ENCODE measurements around the gene PTH2.

Gene PTH2

GRCh38 chr19:49390131-49390928 lies 32.9 kb downstream of the PTH2 start:
- TF ChIP-seq CTCF (IDR thresholded peaks at IDR 0.05): no peak

GRCh38 chr19:49389406-49389805 lies 33.8 kb downstream of the PTH2 start:
- TF ChIP-seq CTCF (IDR thresholded peaks at IDR 0.05): no peak

- no peak for TF ChIP-seq CTCF (IDR thresholded peaks at IDR 0.05)
Observed at GRCh38 chr19:49387936-49388372, 35.3 kb downstream of the PTH2 start, which contains the start of gene KASH5. KASH5 (plus strand) TSS chr19:49388249; CDS start chr19:49390884, 2,635 bp downstream.

DNA sequence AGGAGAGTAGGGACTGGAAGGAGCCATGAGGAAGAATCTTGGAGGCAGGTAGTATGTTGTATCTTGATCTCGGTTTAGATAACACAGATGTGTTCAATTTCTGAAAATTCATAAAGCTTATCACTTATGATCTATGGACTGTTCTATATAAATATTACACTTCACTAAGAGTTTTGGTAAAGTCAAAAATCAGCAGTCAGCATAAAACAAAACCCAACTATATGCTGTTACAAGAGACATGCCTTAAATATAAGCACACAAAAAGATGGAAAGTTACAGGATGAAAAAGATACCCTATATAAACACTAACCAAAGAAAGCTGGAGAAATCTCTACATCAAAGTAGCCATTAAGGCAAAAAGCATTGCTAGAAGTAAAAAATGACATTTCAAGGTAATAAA lies 39.6 kb downstream of the PTH2 start:
- TF ChIP-seq CTCF (IDR thresholded peaks at IDR 0.05): no peak

- no peak for TF ChIP-seq CTCF (IDR thresholded peaks at IDR 0.05)
Observed at GRCh38 chr19:49382639-49383038, 40.6 kb downstream of the PTH2 start.

DNA sequence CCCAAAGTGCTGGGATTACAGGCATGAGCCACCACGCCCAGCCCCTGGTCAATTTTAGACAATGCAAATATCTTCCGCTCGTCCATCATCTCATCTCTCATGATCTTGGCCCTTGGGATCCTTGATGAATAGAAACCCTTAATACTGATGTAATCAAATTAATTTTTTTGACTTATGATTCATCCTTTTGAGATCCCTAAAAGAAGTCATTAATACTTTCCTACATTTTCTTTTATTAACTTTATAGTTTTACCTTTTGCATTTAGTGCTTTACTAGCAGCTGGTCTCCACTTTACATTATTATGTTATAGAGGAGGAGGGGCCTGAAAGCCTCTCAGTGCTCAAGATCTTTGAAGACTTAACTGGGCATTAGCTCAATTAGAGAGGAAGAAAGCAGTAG lies 42.9 kb downstream of the PTH2 start:
- no peak for TF ChIP-seq CTCF (IDR thresholded peaks at IDR 0.05)

GRCh38 chr19:49378512-49378911 lies 44.7 kb downstream of the PTH2 start:
- TF ChIP-seq CTCF (IDR thresholded peaks at IDR 0.05): no peak
